SK-N-SH treated with all-trans-retinoic acid at 6 μM for 48 hours (cell line): Measurements from ENCODE around the gene ST8SIA2.

Source experiments
- ATAC-seq: fragments of 200-7000 bp; cut with Tn5 transposase; 3 replicates; pipeline ENCODE4 v1.9.1; 2020; ENCODE audit warnings: mild to moderate bottlenecking, moderate library complexity
- CREB5 ChIP-seq: fragments of 250-450 bp; sonication (Bioruptor Pico); IDR thresholded peaks from 2 replicates; pipeline ENCODE4 v1.5.1; 2020; ENCODE audit warnings: low read depth, mild to moderate bottlenecking, moderate library complexity
- CSDC2 ChIP-seq: fragments of 250-450 bp; sonication (Bioruptor Pico); IDR thresholded peaks from 2 replicates; pipeline ENCODE4 v1.5.0; 2020; ENCODE audit warnings: mild to moderate bottlenecking, moderate library complexity
- ESRRG ChIP-seq: fragments of 250-450 bp; sonication (Bioruptor Pico); IDR thresholded peaks from 2 replicates; pipeline ENCODE4 v1.6.1; 2021; ENCODE audit warnings: mild to moderate bottlenecking
- GLIS3 ChIP-seq: fragments of 250-450 bp; sonication (Bioruptor Pico); IDR thresholded peaks from 2 replicates; pipeline ENCODE4 v1.5.0; 2020; ENCODE audit warnings: mild to moderate bottlenecking, moderate library complexity
- ISL1 ChIP-seq: fragments of 250-450 bp; sonication (Bioruptor Pico); IDR thresholded peaks from 2 replicates; pipeline ENCODE4 v2.1.2; 2022; ENCODE audit warnings: mild to moderate bottlenecking, moderate library complexity
- OSR1 ChIP-seq: fragments of 250-450 bp; sonication (Bioruptor Pico); IDR thresholded peaks from 2 replicates; pipeline ENCODE4 v1.8.0; 2022; ENCODE audit warnings: moderate library complexity, mild to moderate bottlenecking, inconsistent platforms
- PPARA ChIP-seq: fragments of 250-450 bp; sonication (Bioruptor Pico); IDR thresholded peaks from 2 replicates; pipeline ENCODE4 v1.5.0; 2020; ENCODE audit warnings: mild to moderate bottlenecking, borderline replicate concordance
- RARB ChIP-seq: fragments of 250-450 bp; sonication (Bioruptor Pico); IDR thresholded peaks from 2 replicates; pipeline ENCODE4 v1.8.0; 2021; ENCODE audit warnings: mild to moderate bottlenecking, moderate library complexity
- SNAI2 ChIP-seq: fragments of 250-450 bp; sonication (Bioruptor Pico); IDR thresholded peaks from 2 replicates; pipeline ENCODE4 v1.5.0; 2020; ENCODE audit warnings: mild to moderate bottlenecking, moderate library complexity
- TCF4 ChIP-seq: fragments of 250-450 bp; sonication (Bioruptor Pico); IDR thresholded peaks from 2 replicates; pipeline ENCODE4 v1.8.0; 2021; ENCODE audit warnings: mild to moderate bottlenecking, moderate library complexity, borderline replicate concordance
- TOX ChIP-seq: fragments of 250-450 bp; sonication (Bioruptor Pico); IDR thresholded peaks from 2 replicates; pipeline ENCODE4 v1.8.0; 2021; ENCODE audit warnings: mild to moderate bottlenecking, moderate library complexity, borderline replicate concordance
- ZC3H10 ChIP-seq: fragments of 250-450 bp; sonication (Bioruptor Pico); IDR thresholded peaks from 2 replicates; pipeline ENCODE4 v1.5.1; 2021; ENCODE audit warnings: mild to moderate bottlenecking, moderate library complexity
- ZFP3 ChIP-seq: fragments of 250-450 bp; sonication (Bioruptor Pico); IDR thresholded peaks from 2 replicates; pipeline ENCODE4 v1.5.0; 2020; ENCODE audit warnings: mild to moderate bottlenecking, moderate library complexity
- ZFP30 ChIP-seq: fragments of 450-650 bp; formaldehyde crosslinking; IDR thresholded peaks from 2 replicates; pipeline ENCODE4 v1.5.0; 2022; ENCODE audit warnings: mild to moderate bottlenecking, moderate library complexity
- ZNF565 ChIP-seq: fragments of 450-650 bp; formaldehyde crosslinking; conservative IDR thresholded peaks from 2 replicates; pipeline ENCODE4 v1.5.0; 2020; ENCODE audit warnings: low read depth, mild to moderate bottlenecking, moderate library complexity
- ZNF70 ChIP-seq: fragments of 450-650 bp; formaldehyde crosslinking; IDR thresholded peaks from 2 replicates; pipeline ENCODE4 v1.5.0; 2020; ENCODE audit warnings: mild to moderate bottlenecking, moderate library complexity
- TF ChIP-seq, protein P1 (sequence below): fragments of 250-450 bp; sonication (Bioruptor Pico); IDR thresholded peaks from 2 replicates; pipeline ENCODE4 v1.8.0; 2020; ENCODE audit warnings: mild to moderate bottlenecking, moderate library complexity, borderline replicate concordance
- TF ChIP-seq, protein P2 (sequence below): fragments of 250-450 bp; sonication (Bioruptor Pico); IDR thresholded peaks from 2 replicates; pipeline ENCODE4 v1.5.0; 2020; ENCODE audit warnings: mild to moderate bottlenecking, moderate library complexity
- TF ChIP-seq, protein P3 (sequence below): fragments of 250-450 bp; sonication (Bioruptor Pico); IDR thresholded peaks from 2 replicates; pipeline ENCODE4 v1.8.0; 2021; ENCODE audit warnings: low read depth, mild to moderate bottlenecking, moderate library complexity, borderline replicate concordance

The ST8SIA2 gene

GRCh38 chr15:92503889-92504288, 110.2 kb downstream of the ST8SIA2 start:
- ATAC-seq, result no peak
- TF ChIP-seq CSDC2 (CRISPR knock-in tag) (no peak), PPARA (CRISPR knock-in tag) (no peak), RARB (CRISPR knock-in tag) (no peak), ZC3H10 (CRISPR knock-in tag) (no peak), ZNF565 (CRISPR knock-in tag) (no peak), ZFP30 (CRISPR knock-in tag) (no peak), SNAI2 (CRISPR knock-in tag) (no peak)
- TF ChIP-seq, protein P1, sequence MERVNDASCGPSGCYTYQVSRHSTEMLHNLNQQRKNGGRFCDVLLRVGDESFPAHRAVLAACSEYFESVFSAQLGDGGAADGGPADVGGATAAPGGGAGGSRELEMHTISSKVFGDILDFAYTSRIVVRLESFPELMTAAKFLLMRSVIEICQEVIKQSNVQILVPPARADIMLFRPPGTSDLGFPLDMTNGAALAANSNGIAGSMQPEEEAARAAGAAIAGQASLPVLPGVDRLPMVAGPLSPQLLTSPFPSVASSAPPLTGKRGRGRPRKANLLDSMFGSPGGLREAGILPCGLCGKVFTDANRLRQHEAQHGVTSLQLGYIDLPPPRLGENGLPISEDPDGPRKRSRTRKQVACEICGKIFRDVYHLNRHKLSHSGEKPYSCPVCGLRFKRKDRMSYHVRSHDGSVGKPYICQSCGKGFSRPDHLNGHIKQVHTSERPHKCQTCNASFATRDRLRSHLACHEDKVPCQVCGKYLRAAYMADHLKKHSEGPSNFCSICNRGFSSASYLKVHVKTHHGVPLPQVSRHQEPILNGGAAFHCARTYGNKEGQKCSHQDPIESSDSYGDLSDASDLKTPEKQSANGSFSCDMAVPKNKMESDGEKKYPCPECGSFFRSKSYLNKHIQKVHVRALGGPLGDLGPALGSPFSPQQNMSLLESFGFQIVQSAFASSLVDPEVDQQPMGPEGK (CRISPR knock-in tag), result no peak
- TF ChIP-seq, protein P2, sequence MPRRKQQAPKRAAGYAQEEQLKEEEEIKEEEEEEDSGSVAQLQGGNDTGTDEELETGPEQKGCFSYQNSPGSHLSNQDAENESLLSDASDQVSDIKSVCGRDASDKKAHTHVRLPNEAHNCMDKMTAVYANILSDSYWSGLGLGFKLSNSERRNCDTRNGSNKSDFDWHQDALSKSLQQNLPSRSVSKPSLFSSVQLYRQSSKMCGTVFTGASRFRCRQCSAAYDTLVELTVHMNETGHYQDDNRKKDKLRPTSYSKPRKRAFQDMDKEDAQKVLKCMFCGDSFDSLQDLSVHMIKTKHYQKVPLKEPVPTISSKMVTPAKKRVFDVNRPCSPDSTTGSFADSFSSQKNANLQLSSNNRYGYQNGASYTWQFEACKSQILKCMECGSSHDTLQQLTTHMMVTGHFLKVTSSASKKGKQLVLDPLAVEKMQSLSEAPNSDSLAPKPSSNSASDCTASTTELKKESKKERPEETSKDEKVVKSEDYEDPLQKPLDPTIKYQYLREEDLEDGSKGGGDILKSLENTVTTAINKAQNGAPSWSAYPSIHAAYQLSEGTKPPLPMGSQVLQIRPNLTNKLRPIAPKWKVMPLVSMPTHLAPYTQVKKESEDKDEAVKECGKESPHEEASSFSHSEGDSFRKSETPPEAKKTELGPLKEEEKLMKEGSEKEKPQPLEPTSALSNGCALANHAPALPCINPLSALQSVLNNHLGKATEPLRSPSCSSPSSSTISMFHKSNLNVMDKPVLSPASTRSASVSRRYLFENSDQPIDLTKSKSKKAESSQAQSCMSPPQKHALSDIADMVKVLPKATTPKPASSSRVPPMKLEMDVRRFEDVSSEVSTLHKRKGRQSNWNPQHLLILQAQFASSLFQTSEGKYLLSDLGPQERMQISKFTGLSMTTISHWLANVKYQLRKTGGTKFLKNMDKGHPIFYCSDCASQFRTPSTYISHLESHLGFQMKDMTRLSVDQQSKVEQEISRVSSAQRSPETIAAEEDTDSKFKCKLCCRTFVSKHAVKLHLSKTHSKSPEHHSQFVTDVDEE (CRISPR knock-in tag), result no peak

DNA sequence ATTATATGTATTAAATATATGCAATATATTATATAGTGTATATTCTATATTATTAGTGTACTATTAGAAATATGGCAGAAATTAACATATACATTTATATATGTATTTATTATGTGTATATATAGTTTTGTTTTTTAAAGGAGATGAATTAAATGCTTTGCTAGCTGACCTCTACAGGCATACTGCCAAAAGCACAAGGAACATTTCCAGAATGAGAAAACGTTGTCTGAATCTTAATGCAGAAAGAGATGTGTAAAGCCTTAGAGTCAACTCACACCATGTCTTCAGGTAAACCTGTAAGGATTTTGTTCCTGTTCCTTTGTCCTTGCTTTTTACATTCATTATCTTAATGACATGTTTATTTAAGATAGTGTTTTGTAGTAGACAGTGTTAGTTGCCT, 111.9 kb downstream of the ST8SIA2 start:
- TF ChIP-seq SNAI2 (CRISPR knock-in tag) (no peak), TOX (CRISPR knock-in tag) (no peak), GLIS3 (CRISPR knock-in tag) (no peak), ZC3H10 (CRISPR knock-in tag) (no peak), TCF4 (CRISPR knock-in tag) (no peak), ZFP3 (CRISPR knock-in tag) (no peak), ISL1 (no peak), ZNF70 (no peak), ZFP30 (CRISPR knock-in tag) (no peak), CREB5 (CRISPR knock-in tag) (no peak), ZNF565 (CRISPR knock-in tag) (no peak), CSDC2 (CRISPR knock-in tag) (no peak), ESRRG (CRISPR knock-in tag) (no peak), OSR1 (CRISPR knock-in tag) (no peak)
- TF ChIP-seq, protein P1 (CRISPR knock-in tag), result no peak
- TF ChIP-seq, protein P3, sequence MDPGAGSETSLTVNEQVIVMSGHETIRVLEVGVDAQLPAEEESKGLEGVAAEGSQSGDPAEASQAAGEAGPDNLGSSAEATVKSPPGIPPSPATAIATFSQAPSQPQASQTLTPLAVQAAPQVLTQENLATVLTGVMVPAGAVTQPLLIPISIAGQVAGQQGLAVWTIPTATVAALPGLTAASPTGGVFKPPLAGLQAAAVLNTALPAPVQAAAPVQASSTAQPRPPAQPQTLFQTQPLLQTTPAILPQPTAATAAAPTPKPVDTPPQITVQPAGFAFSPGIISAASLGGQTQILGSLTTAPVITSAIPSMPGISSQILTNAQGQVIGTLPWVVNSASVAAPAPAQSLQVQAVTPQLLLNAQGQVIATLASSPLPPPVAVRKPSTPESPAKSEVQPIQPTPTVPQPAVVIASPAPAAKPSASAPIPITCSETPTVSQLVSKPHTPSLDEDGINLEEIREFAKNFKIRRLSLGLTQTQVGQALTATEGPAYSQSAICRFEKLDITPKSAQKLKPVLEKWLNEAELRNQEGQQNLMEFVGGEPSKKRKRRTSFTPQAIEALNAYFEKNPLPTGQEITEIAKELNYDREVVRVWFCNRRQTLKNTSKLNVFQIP (CRISPR knock-in tag), result no peak
- TF ChIP-seq, protein P2 (CRISPR knock-in tag), result no peak
- no peak for ATAC-seq
